Measurements from ENCODE around the gene DOCK6. TPM values are rescaled to one million over a fixed set of nuclear protein-coding genes. Genes with fewer than 3 reads are reported as not detected.

DOCK6 gene
- total RNA-seq, 1 donor from 2014 or later = 43.6 TPM

DNA sequence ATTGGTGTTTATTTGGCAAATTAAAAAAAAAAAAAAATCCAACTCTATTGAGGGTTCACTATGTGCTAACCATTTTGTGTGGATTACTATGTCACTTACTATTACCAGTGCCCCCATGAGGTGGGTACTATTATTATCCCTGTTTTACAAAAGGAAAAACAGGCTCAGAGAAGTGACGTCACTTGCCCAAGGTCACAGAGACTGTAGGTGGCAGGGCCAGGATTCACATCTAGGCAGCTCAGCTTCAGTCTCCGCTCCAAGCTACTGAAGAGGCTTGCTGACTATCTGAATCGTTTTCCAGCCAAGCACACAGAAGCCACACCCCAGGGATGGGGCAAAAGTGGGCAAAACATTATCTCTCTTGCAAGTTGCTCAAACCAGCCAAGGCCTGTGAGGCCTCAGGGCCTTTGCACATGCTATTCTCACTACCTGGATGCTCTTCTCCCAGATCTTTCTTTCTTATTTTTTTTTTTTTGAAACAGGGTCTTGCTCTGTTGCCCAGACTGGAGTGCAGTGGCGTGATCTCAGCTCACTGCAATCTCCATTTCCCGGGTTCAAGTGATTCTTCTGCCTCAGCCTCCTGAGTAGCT, 27.7 kb downstream of the DOCK6 start:
- Mint-ChIP-seq H3K9me3 (no peaks in the 10 kb centered on the region), H3K4me1 (ENCODE audit: unreplicated experiment) (no peaks in the 10 kb centered on the region), H3K36me3 (peaks cover 8% of the 10 kb centered on the region), H3K27me3 (no peaks in the 10 kb centered on the region), H3K27ac (no peak overlapping the region), H3K4me3 (no peak overlapping the region)
- DNase-seq (ENCODE audit: extremely low spot score, unreplicated experiment) = no peak
- no peak for TF ChIP-seq CTCF (conservative IDR thresholded peaks at IDR 0.05)

DNA sequence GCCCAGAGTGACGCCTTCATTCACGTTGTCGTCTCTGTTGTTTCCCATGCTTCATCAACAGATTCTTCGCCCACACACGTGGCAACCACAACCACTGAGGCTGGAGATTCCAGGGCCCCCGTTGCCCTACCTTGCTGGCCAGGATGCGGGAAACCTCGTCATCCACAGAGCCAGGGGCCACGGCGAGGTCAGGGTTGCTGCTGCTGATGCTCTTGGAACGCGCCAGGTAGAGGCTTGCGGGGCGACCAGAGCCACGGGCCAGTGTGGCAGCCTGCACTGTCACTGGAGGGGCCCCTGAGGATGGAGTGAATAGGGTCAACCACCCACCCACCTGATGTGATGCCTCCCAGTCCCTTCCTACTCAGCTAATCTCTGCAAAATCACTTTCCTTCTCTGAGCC, 29.3 kb downstream of the DOCK6 start:
- Mint-ChIP-seq H3K36me3 (peaks cover 4% of the 10 kb centered on the region), H3K4me3 (no peak overlapping the region), H3K27me3 (no peaks in the 10 kb centered on the region), H3K9me3 (no peaks in the 10 kb centered on the region), H3K27ac (no peak overlapping the region), H3K4me1 (ENCODE audit: unreplicated experiment) (no peaks in the 10 kb centered on the region)
- DNase-seq (ENCODE audit: extremely low spot score, unreplicated experiment) = no peak
- TF ChIP-seq CTCF (conservative IDR thresholded peaks at IDR 0.05) = no peak

- no peaks in the 10 kb centered on the region for H3K27me3 Mint-ChIP-seq
- H3K4me3 Mint-ChIP-seq = no peak overlapping the region
- H3K27ac Mint-ChIP-seq = no peak overlapping the region
- H3K9me3 Mint-ChIP-seq = no peaks in the 10 kb centered on the region
- no peak for DNase-seq (ENCODE audit: extremely low spot score, unreplicated experiment)
- no peaks in the 10 kb centered on the region for H3K4me1 Mint-ChIP-seq (ENCODE audit: unreplicated experiment)
- H3K36me3 Mint-ChIP-seq = peaks cover 4% of the 10 kb centered on the region
- TF ChIP-seq CTCF (conservative IDR thresholded peaks at IDR 0.05) = no peak
These were observed 29.8 kb downstream of the DOCK6 start for GRCh38 chr19:11232555-11232954.

GRCh38 chr19:11230621-11231386, 31.5 kb downstream of the DOCK6 start:
- no peak overlapping the region for H3K4me3 Mint-ChIP-seq
- no peak overlapping the region for H3K27ac Mint-ChIP-seq
- H3K27me3 Mint-ChIP-seq = no peaks in the 10 kb centered on the region

GRCh38 chr19:11227195-11227886, 35.0 kb downstream of the DOCK6 start:
- H3K27me3 Mint-ChIP-seq = no peaks in the 10 kb centered on the region
- TF ChIP-seq CTCF (conservative IDR thresholded peaks at IDR 0.05) = no peak
- H3K4me3 Mint-ChIP-seq = no peak overlapping the region
- peaks cover 7% of the 10 kb centered on the region for H3K36me3 Mint-ChIP-seq
- H3K4me1 Mint-ChIP-seq (ENCODE audit: unreplicated experiment) = no peaks in the 10 kb centered on the region
- H3K27ac Mint-ChIP-seq = no peak overlapping the region
- no peaks in the 10 kb centered on the region for H3K9me3 Mint-ChIP-seq
- no peak for DNase-seq (ENCODE audit: extremely low spot score, unreplicated experiment)

More at GRCh38 chr19:11230621-11231386, 31.5 kb downstream of the DOCK6 start:
- H3K4me1 Mint-ChIP-seq (ENCODE audit: unreplicated experiment) = no peaks in the 10 kb centered on the region
- TF ChIP-seq CTCF (conservative IDR thresholded peaks at IDR 0.05) = no peak
- H3K9me3 Mint-ChIP-seq = no peaks in the 10 kb centered on the region
- peaks cover 4% of the 10 kb centered on the region for H3K36me3 Mint-ChIP-seq
- DNase-seq (ENCODE audit: extremely low spot score, unreplicated experiment) = no peak

Measured in type B pancreatic cell (in vitro differentiated cells).